HG03066 (cell line): ENCODE data around the gene SCARF2.
"Not testable (repeated sequence)": the region's sequence is repeated elsewhere in the genome, so short reads cannot be mapped to it uniquely, and the experiment has no call there.

ENCODE experiments used
- ATAC-seq: cut with Tn5 transposase; IDR thresholded peaks from one replicate; pipeline ENCODE4 v1.9.1; 2021; ENCODE audit warnings: low read depth; ENCODE audit not compliant: unreplicated experiment

Gene SCARF2

DNA sequence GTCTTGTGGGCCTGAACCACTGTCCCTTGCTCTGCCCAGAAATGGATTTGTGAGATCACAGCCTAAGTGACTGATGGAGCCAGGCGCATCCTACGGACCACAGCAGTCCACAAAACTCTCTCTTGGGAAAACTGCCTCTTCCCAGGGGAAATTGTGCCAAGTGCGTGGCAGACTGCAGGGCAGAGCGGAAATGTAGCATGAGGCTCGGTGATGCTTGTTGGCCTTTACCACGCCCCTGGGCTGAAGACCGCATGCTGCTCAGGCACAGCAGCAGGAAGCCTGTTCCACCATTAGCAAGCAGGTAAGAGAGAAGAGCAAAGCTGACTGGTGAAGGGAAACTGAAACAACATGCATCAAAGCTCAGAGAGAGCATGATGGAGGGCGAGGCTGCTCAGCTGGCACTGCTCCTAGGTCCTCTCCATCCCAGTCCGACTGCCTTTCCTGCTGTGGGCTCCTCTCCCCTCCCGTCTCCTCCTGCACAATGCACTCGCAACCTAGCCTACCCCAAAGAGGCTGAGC, 26.5 kb upstream of the SCARF2 start:
- ATAC-seq, result no peak

DNA sequence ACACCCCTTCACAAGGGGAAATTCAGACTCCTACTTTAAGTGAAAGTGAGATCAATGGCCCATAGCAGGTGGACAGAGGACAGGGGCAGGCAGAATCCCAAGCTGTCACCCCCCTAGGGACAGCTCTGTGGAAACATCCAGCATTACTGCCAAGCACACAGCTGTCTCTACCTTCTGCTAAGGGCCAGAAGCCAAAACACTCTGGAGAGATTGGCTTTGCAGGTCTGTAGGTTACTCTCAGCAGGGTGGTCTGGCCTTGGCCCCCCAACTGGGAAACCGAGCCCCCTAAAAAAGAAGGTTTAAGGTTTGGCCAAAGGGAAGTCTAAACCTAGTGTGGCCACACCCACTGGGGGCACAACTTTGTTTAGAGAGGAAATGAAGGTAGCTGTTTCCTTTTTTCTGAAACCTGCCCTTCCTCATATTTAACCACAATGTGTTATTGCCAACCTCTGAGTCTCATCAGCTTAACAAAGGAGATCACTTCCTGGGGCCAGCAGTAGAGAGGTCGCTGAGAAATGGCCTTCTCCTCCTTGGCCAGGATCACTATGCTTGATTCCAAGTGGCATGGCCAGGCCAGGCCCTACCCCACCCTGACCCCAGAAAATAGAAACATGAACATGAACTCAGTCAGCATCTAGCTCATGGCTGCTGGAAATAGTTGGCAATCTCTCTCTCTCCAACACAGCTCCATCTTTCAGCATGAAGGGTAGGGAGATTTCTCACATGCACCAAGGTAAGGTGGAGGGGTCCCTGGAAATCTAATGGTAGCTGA, 25.9 kb upstream of the SCARF2 start:
- no peak for ATAC-seq

DNA sequence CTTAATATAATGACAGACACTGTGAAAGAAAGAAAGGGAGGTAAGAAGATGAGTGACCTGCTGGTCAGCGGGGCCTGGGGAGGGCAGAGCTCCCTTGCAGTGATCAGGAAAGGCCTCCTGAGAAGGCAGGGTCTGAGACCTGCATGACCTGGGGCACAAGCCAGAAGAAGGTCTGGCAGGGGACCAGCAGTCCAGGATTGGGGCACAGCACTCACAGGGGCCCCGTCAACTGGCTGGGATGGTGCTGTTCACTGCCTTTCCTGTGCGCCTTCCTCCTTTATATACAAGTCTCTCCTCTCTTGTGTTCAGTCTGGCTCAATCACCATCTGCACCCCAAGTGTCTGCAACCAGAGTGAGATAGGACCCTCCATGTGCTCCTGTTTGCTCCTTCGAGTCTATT, 22.2 kb upstream of the SCARF2 start:
- ATAC-seq, result no peak

DNA sequence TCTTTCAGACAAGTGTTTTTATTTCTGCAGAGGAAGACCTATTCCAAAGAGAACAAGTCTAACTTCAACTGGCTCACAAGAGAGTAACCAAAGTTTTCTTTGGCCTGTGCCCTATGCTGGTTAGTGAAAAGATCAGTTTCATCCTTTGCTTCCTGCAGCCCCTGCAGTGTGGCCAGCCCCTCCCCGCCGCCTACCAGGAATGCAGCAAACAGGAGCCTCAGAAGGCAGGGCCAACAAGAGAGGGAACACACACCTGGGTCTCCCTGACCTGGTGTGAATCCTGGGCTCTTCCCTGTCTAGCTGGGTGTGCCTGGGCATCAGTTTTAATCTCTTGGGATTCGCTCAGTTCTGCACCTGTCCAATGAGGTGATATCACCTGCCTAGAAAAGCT, 21.5 kb upstream of the SCARF2 start:
- no peak for ATAC-seq

DNA sequence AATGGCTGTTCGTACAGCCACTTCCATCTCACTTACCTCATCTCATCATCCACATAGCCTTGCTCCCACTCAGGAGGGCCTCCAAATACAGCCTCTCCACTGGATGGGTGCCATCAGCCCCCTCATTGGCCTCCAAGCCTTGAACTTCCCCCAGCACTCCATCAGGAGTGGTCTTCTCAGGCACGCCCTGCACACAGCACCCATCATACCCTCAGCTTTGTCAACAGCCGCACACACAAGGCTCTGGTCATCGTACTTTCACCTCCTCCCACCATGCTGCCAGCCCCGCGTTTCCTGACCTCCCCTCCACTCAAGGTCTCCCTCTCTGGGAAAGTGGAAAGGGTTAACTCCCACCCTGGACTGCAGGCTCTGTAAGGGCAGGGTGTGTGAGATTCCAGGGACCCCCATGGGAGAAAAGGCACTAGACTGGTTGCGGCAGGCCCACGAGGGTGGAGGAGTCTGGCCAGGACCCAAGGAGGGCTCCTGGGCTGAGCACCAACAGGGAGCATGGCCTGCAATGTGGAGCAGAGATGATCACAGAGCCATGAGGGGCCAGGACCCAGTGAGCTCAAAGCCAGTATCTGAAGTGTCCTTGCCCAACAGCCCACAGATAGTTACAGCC, 21.0 kb upstream of the SCARF2 start:
- ATAC-seq, result no peak

DNA sequence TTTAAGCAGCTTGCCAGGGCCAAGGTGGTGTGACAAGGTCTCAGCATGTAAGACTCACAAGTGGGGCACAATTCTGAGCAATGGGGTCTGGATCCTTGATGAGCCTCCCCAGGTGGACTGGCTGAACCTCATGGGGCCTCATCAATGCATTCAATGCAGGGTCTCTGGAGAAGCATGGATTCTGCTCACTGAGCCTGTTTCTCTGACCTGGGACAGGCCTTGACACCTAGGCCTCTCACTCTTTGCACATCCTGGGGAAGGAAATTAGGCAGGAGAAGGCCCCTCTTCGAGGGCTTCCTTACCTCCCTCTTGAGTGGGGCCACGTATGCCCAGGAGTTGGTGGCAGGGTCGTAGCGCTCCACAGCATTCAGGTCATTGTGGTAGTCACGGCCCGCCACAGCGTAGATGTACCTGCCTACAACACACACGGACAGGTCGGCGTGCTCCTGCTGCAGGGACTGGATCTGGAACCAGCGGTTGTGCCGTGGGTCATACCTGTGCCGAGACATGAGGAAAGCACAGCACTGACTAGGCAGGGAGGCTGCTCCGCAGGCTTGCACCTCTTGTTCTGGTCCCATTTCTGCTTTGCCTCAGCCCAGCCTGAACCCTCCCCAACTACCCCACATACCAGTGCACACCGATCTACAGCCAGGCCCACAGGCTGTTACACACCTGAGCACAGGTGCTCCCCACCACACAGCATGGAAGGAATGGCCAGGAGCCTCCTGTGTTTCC, 20.0 kb upstream of the SCARF2 start:
- no peak for ATAC-seq

DNA sequence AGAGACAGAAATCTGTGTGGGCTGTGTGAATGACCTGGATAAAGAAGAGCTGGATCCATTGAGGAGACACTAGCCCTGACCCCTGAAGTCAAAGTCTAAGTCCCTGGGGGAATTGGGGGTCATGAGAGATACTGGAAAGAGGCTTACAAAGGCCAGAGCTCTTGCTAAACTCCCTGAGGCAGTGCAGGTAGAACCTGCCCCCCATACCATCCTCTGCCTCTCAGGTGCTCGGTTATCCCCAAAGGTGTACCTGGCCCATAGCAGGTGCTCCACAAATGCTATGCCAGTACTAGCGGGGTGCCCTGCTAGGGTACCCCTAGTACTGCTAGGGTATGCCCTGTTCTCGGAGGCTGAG, 19.1 kb upstream of the SCARF2 start:
- ATAC-seq, result no peak

DNA sequence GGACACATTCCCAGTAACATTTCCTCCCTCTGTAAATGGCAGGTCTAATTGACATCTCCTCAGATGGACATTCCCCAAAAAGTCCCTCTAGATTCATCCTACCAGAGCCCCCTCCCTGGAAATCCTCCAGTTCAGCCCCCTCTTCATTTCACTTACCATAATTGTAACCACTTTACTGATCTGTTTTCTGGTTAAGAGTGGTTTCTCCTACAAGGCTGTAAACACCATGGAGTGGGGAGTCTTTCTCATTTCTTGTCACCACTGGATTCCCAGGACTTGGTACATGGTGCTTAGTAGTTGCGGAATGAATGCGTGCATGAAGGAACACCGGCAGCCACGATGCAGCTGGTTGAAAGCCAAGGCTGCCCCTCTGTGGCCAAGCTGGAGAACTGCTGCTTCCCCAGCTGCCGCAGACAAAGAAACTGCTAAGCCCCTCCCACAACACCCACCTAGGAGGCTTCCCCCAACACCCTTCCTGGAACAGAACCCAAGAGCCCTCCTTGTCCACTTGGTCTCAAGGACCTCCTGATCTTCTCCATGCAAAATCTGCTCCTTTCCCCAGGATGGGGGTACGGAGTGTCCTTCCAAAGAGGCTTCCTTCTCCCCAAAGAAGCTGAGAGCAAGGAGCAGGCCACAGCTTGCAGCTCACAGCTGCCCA, 18.6 kb upstream of the SCARF2 start:
- ATAC-seq, result no peak

DNA sequence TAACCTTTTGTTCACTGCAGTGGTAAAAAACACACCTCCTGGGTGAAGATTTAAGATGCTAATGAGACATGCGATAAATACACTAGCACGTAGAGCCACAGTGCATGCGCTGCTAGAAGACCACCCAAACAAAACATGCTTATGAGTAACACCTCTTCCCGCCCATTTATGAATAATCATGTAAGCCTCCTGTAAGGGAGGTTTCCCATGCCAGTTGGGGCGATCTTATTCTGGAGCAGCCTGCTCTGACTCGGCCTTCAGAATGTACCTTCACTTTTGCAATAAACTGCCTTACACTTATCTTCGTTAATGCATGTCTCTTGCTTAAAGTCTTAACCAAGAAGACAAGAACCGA, 18.1 kb upstream of the SCARF2 start:
- ATAC-seq, result no peak

DNA sequence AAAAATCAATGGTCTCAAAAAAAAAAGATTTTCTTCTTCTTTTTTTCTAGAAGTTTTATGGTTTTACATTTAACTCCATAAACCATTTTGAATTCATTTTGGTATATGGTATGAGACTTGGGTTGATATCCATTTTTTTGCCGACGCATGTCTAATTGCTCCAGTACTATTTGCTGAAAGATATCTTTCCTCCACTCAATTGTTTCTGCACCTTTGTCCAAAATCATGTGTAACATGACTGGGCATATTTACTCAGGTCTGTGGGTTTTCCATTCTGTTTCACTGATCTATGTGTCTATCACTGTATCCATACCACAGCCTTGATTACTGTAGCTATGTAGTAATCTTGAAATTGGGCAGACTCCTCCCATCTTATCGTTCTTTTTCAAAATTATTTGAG, 15.6 kb upstream of the SCARF2 start:
- ATAC-seq, result no peak

DNA sequence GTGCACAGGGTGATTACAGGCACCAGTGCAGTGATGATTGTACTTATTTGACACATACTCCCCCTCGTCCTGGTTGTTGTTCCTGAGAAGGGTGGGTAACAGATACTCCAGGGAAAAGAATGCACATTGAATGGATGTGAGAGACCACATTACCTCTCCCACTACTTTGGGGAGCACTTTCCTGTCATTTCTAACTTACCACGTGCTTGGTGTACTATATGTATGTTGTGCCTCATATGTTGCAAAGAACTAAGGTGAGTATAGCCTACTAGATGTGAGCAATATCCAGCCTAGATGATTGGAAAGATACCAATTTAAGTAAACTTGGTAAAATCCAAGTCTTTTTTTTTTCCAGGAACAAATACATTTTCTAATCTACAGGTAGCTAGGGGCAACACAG, 14.3 kb upstream of the SCARF2 start:
- no peak for ATAC-seq

DNA sequence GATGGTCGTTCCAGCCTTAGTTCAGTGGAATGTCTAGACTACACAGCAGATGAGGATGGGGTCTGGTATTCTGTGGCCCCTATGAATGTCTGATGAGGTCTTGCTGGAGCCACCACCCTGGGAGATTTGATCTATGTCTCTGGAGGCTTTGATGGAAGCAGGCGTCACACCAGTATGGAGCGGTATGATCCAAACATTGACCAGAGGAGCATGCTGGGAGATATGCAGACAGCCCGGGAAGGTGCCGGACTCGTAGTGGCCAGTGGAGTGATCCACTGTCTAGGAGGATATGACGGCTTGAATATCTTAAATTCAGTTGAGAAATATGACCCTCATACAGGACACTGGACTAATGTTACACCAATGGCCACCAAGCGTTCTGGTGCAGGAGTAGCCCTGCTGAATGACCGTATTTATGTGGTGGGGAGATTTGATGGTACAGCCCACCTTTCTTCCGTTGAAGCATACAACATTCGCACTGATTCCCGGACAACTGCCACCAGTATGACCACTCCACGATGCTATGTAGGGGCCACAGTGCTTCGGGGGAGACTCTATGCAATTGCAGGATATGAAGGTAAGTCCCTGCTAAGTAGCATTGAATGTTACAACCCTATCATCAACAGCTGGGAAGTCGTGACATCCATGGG, 13.6 kb upstream of the SCARF2 start:
- ATAC-seq, result not testable (repeated sequence)

DNA sequence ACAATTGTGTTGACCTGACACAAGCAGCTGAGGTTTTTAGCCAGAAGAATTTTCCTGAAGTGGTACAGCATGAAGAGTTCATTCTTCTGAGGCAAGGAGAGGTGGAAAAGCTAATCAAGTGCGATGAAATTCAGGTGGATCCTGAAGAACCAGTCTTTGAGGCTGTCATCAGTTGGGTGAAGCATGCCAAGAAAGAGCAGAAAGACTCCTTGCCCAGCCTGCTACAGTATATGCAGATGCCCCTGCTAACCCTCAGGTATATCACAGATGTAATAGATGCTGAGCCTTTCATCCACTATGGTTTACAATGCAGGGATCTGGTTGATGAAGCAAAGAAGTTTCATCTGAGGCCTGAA, 12.9 kb upstream of the SCARF2 start:
- no peak for ATAC-seq

DNA sequence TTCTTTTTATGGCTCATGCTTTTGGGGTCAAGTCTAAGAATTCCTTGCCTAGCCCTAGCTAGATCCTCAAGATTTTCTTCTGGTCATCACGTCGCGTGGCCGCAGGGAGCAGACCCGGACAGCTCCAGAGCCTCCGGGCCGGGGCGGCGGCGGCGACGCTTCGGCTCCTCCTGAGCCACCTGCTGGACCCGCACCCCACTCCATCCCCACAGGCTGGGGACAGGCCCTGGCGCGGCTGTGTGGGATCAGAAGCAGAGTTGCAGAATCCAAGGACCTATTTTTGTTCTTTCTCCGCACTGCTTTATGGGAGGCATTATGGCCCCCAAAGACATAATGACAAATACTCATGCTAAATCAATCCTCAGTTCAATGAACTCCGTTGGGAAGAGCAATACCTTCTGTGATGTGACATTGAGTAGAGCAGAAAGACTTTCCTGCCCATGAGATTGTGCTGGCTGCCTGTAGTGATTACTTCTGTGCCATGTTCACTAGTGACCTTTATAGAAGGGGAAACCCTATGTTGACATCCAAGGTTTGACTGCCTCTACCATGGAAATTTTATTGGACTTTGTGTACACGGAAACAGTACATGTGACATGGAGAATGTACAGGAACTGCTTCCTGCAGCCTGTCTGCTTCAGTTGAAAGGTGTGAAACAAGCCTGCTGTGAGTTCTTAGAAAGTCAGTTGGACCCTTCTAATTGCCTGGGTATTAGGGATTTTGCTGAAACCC, 12.4 kb upstream of the SCARF2 start:
- ATAC-seq, result no peak

DNA sequence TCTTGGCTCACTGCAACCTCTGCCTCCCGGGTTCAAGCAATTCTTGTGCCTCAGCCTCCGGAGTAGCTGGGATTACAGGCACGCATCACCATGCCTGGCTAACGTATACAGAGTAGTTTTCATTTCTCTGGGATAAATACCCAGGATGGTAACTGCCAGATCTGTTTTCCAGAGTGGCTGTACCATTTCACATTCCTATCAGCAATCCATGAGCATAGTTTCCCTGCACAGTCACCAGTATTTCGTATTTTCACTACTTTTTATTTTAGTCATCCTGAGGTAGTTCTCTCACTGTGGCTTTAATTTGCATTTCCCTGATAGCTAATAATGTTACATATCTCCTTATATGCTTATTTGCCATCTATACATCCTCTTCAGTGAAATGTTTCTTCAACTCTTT, 11.0 kb upstream of the SCARF2 start:
- no peak for ATAC-seq

DNA sequence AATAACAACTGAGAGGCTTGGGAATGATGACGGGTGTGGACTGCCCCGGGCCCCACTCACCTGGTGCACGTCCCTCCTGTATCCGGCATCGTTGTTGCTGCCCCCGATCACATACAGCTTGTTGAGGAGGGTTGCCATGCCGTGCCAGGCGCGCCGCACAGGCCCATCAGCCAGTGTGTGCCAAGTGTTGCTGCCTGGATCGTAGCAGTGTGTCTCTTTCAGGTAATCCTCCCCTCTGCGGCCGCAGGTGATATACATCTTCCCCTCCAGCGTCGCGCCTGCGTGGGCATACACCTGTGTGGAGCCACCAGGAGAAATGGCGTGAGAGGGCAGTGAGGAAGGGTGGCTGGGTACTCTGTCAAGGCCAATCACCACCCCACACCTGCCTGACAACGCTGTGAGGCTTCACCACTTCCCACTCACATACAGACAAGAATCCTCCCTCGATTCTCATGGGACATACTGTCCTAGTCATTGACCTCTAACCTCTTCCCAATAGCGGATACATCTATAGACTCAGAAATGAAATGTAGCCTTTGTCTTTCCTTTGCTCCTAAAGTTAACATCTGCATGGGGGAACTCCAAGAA, 8.9 kb upstream of the SCARF2 start:
- no peak for ATAC-seq

DNA sequence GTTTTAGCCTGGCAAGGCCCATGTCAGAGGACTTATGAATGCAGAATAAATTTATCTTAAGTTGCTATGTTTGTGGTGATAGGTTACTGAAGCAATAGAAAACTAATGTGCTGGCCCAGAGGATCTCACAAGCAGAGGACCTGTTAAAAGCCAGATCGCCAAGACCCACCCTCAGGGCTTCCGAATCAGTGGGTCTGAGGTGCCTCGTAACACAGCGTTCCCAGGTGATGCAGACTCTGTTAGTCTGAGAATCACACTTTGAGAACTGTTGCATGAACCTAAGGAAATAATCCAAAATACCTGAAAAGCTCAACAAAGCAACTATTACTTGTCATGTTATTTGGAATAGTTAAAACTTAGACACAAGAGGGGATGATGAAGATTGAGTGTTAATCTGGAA, 6.7 kb upstream of the SCARF2 start:
- ATAC-seq, result no peak

DNA sequence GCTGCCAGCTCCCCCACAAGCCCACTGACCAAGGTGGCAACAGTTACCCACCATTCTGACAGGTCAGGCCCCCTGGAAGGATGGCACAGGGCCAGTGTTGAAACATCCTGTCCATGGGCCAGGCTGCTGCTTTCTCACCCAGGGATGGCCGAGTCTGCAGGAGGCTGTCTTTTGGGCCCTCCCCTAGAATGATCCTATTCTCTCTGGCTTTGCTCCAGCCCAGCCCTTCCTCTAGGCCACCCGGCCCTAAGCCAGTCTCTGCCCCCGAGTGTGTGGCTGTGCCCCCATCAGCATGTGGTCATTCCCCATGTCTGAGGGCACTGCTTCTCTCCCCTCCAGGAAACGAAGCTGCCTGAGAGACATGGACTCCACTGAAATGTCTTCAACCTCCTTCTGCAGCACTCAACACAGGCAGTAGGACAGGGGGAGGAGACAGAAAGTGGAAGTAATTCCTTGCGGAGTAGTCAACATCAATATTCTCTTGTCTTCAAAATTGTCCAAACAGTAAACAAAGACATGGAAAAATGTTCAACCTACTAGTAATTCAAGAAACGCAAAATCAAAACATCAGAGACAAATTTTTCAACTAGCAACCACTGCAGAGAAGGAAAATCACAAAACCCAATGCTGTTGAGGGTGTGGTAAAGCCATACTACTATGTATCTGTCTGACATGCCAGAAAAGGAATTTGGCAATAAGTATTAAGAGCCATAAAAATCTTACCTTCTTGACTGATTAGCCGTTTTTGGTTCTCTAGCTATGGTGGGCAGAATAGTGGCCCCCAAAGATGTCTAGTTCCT, 5.1 kb upstream of the SCARF2 start:
- ATAC-seq, result no peak
